MCF 10A (cell line): Measurements from ENCODE around the gene SORBS1. TPM values are rescaled to one million over a fixed set of nuclear protein-coding genes. Genes with fewer than 3 reads are reported as not detected.

ENCODE experiments used
- BruUV-seq: library from RNA; stranded (reverse); fragments of 400-500 nt; replicated peaks from 2 replicates; lab custom pipeline; 2021; lab: Mats Ljungman, UMichigan
- CTCF ChIA-PET: fragments of 300-600 bp; sonication (Branson Sonifier 250); formaldehyde crosslinking; extraction: SDS; loops from one replicate; lab custom pipeline; 2021; ENCODE audit warnings: antibody characterized with exemption, inconsistent platforms; lab: Yijun Ruan, JAX
- POLR2A ChIA-PET: fragments of 300-600, 350-650 bp; sonication (Branson Sonifier 250); formaldehyde crosslinking; extraction: SDS; loops from one replicate; lab custom pipeline; 2020; ENCODE audit warnings: antibody characterized with exemption, inconsistent platforms; lab: Yijun Ruan, JAX
- DNase-seq: peaks from one replicate; pipeline ENCODE4 v3.0.0-alpha.2; 2018; ENCODE audit not compliant: unreplicated experiment
- H3K27ac Mint-ChIP-seq: one replicate; pipeline ENCODE4 v1.8.0; 2022; ENCODE audit warnings: mild to moderate bottlenecking, low read depth, mixed read lengths; ENCODE audit not compliant: unreplicated experiment
- H3K27me3 Mint-ChIP-seq: one replicate; pipeline ENCODE4 v1.8.0; 2022; ENCODE audit warnings: mixed read lengths; ENCODE audit not compliant: insufficient read depth, unreplicated experiment
- H3K36me3 Mint-ChIP-seq: one replicate; pipeline ENCODE4 v1.8.0; 2022; ENCODE audit warnings: mild to moderate bottlenecking, moderate library complexity, mixed read lengths; ENCODE audit not compliant: insufficient read depth, unreplicated experiment
- H3K4me1 Mint-ChIP-seq: one replicate; pipeline ENCODE4 v1.8.0; 2022; ENCODE audit warnings: mixed read lengths; ENCODE audit not compliant: insufficient read depth, unreplicated experiment
- H3K4me3 Mint-ChIP-seq: one replicate; pipeline ENCODE4 v1.8.0; 2022; ENCODE audit warnings: mild to moderate bottlenecking, moderate library complexity, mixed read lengths; ENCODE audit not compliant: unreplicated experiment
- H3K9me3 Mint-ChIP-seq: one replicate; pipeline ENCODE4 v1.8.0; 2022; ENCODE audit warnings: mixed read lengths; ENCODE audit not compliant: unreplicated experiment
- CTCF ChIP-seq: fragments of 200-600 bp; IDR thresholded peaks from one replicate; pipeline ENCODE4 v1.8.0; 2022; ENCODE audit warnings: antibody characterized with exemption, mild to moderate bottlenecking; ENCODE audit not compliant: unreplicated experiment
- intact Hi-C: fragments of 100-400 bp; cut with micrococcal nuclease; formaldehyde crosslinking; loops from 2 replicates; pipeline ENCODE4 v1.14.1; 2022
- total RNA-seq: library from RNA; stranded (reverse); gene quantifications from 2 replicates; pipeline ENCODE4 v1.2.3, GENCODE V29; 2022

SORBS1 gene
- total RNA-seq, 1 experiment from 2014 or later = 1.0 TPM

DNA sequence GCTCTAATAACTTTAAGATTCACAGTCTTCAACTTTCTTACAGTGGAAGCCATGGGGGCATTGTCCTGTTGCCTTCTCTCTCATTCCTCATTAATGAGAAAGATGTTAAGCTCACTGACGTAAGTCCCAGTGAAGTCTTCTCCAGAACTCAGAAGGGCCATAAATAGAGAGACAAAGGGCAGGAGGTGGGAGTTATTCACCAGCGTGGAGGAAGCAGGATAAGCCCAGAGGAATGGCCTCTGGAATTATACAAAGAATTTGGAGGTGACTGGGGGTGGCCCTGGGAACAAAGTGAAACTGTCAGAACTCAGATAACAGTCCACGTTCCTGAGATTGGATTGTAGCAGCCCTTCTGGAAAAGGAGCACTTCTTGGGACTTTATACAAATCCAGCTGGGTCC is 52.4 kb downstream of the SORBS1 start:
- H3K27me3 Mint-ChIP-seq = no peaks in the 10 kb centered on the region
- BruUV-seq = no TSS peak
- no peak for TF ChIP-seq CTCF
- ChIA-PET CTCF (interaction anchor here (0.7 kb wide), 1 partner anchor 30 kb away, joined by 3 read pairs; no protein-coding TSS in a partner anchor), POLR2A (no interaction called here)
- H3K36me3 Mint-ChIP-seq = no peaks in the 10 kb centered on the region
- intact Hi-C loops = no loop called here
- no peak overlapping the region for H3K4me3 Mint-ChIP-seq
- no peak for DNase-seq
- peaks cover 2% of the 10 kb centered on the region for H3K4me1 Mint-ChIP-seq
- H3K27ac Mint-ChIP-seq = no peak overlapping the region
- H3K9me3 Mint-ChIP-seq = no peaks in the 10 kb centered on the region

- TF ChIP-seq CTCF = no peak
- intact Hi-C loops = no loop called here
- H3K36me3 Mint-ChIP-seq = no peaks in the 10 kb centered on the region
- ChIA-PET POLR2A (no interaction called here), CTCF (interaction anchor here (0.7 kb wide), 1 partner anchor 20 kb away, joined by 3 read pairs; no protein-coding TSS in a partner anchor)
- no peak for DNase-seq
- no peaks in the 10 kb centered on the region for H3K9me3 Mint-ChIP-seq
- no peak overlapping the region for H3K27ac Mint-ChIP-seq
- no peaks in the 10 kb centered on the region for H3K27me3 Mint-ChIP-seq
- H3K4me1 Mint-ChIP-seq = no peaks in the 10 kb centered on the region
- H3K4me3 Mint-ChIP-seq = no peak overlapping the region
- no TSS peak for BruUV-seq
Observed at GRCh38 chr10:95506056-95506737, 55.0 kb downstream of the SORBS1 start.

GRCh38 chr10:95505641-95506040 is 55.5 kb downstream of the SORBS1 start:
- H3K4me3 Mint-ChIP-seq = no peak overlapping the region
- no peaks in the 10 kb centered on the region for H3K27me3 Mint-ChIP-seq
- no peak overlapping the region for H3K27ac Mint-ChIP-seq
- H3K9me3 Mint-ChIP-seq = no peaks in the 10 kb centered on the region
- DNase-seq = no peak
- ChIA-PET CTCF (no interaction called here), POLR2A (no interaction called here)
- no peaks in the 10 kb centered on the region for H3K36me3 Mint-ChIP-seq
- no TSS peak for BruUV-seq
- TF ChIP-seq CTCF = no peak
- intact Hi-C loops = no loop called here
- no peaks in the 10 kb centered on the region for H3K4me1 Mint-ChIP-seq

GRCh38 chr10:95505084-95505610 is 56.0 kb downstream of the SORBS1 start:
- H3K27me3 Mint-ChIP-seq = no peaks in the 10 kb centered on the region
- intact Hi-C loops = no loop called here
- no peaks in the 10 kb centered on the region for H3K9me3 Mint-ChIP-seq
- H3K4me1 Mint-ChIP-seq = no peaks in the 10 kb centered on the region
- POLR2A ChIA-PET = no interaction called here
- H3K36me3 Mint-ChIP-seq = no peaks in the 10 kb centered on the region
- no peak overlapping the region for H3K4me3 Mint-ChIP-seq
- BruUV-seq = no TSS peak
- no peak for DNase-seq
- no peak overlapping the region for H3K27ac Mint-ChIP-seq
- CTCF ChIA-PET = no interaction called here
- TF ChIP-seq CTCF = no peak
